ENCODE measurements around the gene VSNL1. TPM values are rescaled to one million over a fixed set of nuclear protein-coding genes. Genes with fewer than 3 reads are reported as not detected.

The VSNL1 gene
- total RNA-seq, 1 experiment from 2014 or later: 7.8 TPM

- no peak overlapping the region for H3K4me3 ChIP-seq (ENCODE audit: low read depth, low read length, poor library complexity, severe bottlenecking)
- no peaks in the 10 kb centered on the region for H3K36me3 ChIP-seq (ENCODE audit: insufficient read depth, low read length, poor library complexity, severe bottlenecking)
- BruUV-seq (replicated peaks): no TSS peak
- H3K9me3 ChIP-seq (ENCODE audit: low read depth, low read length, poor library complexity, severe bottlenecking): no peaks in the 10 kb centered on the region
- POLR2A ChIA-PET (ENCODE audit: low non-redundant PET): no interaction called here
- TF ChIP-seq CTCF (conservative IDR thresholded peaks at IDR 0.05; ENCODE audit: low read depth, low read length): no peak
- DNase-seq (ENCODE audit: low spot score): peak; percentile 28
- CTCF ChIA-PET: no interaction called here
- H3K27me3 ChIP-seq (replicated peaks; ENCODE audit: insufficient read depth, low read depth, low read length, poor library complexity): no peaks in the 10 kb centered on the region
- H3K4me1 ChIP-seq (ENCODE audit: insufficient read depth, low read length, poor library complexity, severe bottlenecking): no peaks in the 10 kb centered on the region
- H3K27ac ChIP-seq (ENCODE audit: low read depth, low read length, poor library complexity, severe bottlenecking): no peak overlapping the region
- intact Hi-C loops (cut with micrococcal nuclease; ENCODE audit: unreplicated experiment): no loop called here
Observed at GRCh38 chr2:17608251-17608650, 67.8 kb downstream of the VSNL1 start.

- H3K4me3 ChIP-seq (ENCODE audit: low read depth, low read length, poor library complexity, severe bottlenecking): no peak overlapping the region
- no peak for DNase-seq (ENCODE audit: low spot score)
- TF ChIP-seq EZH2 (IDR thresholded peaks at IDR 0.05; ENCODE audit: borderline replicate concordance, low read depth, low read length, poor library complexity, severe bottlenecking) (no peak), CTCF (conservative IDR thresholded peaks at IDR 0.05; ENCODE audit: low read depth, low read length) (no peak)
- peaks cover 13% of the 10 kb centered on the region for H3K4me1 ChIP-seq (ENCODE audit: insufficient read depth, low read length, poor library complexity, severe bottlenecking)
- no peaks in the 10 kb centered on the region for H3K9me3 ChIP-seq (ENCODE audit: low read depth, low read length, poor library complexity, severe bottlenecking)
- ChIA-PET CTCF (no interaction called here), POLR2A (ENCODE audit: low non-redundant PET) (no interaction called here)
- no TSS peak for BruUV-seq (replicated peaks)
- H3K27me3 ChIP-seq (replicated peaks; ENCODE audit: insufficient read depth, low read depth, low read length, poor library complexity): no peaks in the 10 kb centered on the region
- H3K36me3 ChIP-seq (ENCODE audit: insufficient read depth, low read length, poor library complexity, severe bottlenecking): no peaks in the 10 kb centered on the region
- intact Hi-C loops (cut with micrococcal nuclease; ENCODE audit: unreplicated experiment): no loop called here
- no peak overlapping the region for H3K27ac ChIP-seq (ENCODE audit: low read depth, low read length, poor library complexity, severe bottlenecking)
Observed at GRCh38 chr2:17610521-17610920, 70.0 kb downstream of the VSNL1 start.

GRCh38 chr2:17611036-17611435 is 70.5 kb downstream of the VSNL1 start:
- ChIA-PET POLR2A (ENCODE audit: low non-redundant PET) (no interaction called here), CTCF (no interaction called here)
- no TSS peak for BruUV-seq (replicated peaks)
- Histone ChIP-seq H3K4me1 (ENCODE audit: insufficient read depth, low read length, poor library complexity, severe bottlenecking) (peaks cover 18% of the 10 kb centered on the region), H3K4me3 (ENCODE audit: low read depth, low read length, poor library complexity, severe bottlenecking) (no peak overlapping the region), H3K27me3 (replicated peaks; ENCODE audit: insufficient read depth, low read depth, low read length, poor library complexity) (no peaks in the 10 kb centered on the region), H3K36me3 (ENCODE audit: insufficient read depth, low read length, poor library complexity, severe bottlenecking) (no peaks in the 10 kb centered on the region), H3K27ac (ENCODE audit: low read depth, low read length, poor library complexity, severe bottlenecking) (no peak overlapping the region), H3K9me3 (ENCODE audit: low read depth, low read length, poor library complexity, severe bottlenecking) (no peaks in the 10 kb centered on the region)
- no peak for DNase-seq (ENCODE audit: low spot score)
- intact Hi-C loops (cut with micrococcal nuclease; ENCODE audit: unreplicated experiment): no loop called here
- TF ChIP-seq CTCF (conservative IDR thresholded peaks at IDR 0.05; ENCODE audit: low read depth, low read length): no peak
- no peak for TF ChIP-seq EZH2 (IDR thresholded peaks at IDR 0.05; ENCODE audit: borderline replicate concordance, low read depth, low read length, poor library complexity, severe bottlenecking)
